ENCODE data around the gene NRCAM. TPM values are rescaled to one million over a fixed set of nuclear protein-coding genes. Genes with fewer than 3 reads are reported as not detected.

The NRCAM gene
- total RNA-seq, 1 donor from 2014 or later = 0.53 TPM

DNA sequence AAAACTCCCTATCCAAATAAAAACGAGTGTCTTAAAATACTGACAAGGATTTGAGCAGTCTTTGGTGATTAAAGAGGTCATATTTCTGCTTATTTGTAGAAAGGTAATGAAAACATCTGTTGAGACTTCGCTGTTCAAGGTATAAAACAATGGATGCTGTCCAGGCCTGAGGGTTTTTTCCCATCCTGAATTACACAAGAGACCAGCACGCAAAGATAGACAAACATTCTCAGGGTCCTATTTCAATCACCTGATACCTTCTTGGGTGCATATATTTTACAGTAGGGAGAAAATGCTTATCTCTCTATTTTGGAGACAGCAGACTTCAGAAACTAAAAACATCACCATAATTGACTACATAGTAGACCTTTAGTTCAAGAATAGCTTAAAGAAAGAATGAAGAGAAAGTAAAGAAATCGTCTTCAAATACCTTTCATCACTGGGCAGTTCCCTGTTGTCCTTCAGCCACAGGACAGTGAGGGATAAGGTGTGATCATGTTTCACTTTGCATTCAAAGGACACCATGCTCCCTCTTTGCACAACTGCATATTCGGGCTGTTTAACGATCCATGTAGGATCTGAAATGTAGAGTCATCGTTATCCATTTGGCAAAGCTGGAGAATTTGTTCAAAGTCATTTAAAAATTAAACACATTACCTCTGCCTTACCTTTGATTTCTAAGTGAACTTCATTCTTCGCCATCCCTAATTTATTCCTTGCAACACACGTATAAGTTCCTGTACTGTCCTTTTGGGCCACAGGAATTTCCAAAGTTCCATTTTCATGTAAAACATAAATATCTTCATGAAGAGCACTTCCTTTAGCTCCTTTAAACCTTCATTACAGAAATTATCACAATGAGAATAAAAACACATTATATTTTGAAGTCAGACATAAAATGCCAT lies 262.4 kb downstream of the NRCAM start:
- DNase-seq (ENCODE audit: low spot score in 2 of 2) = no peak
- Histone ChIP-seq H3K4me3 (no peak overlapping the region), H3K36me3 (no peaks in the 10 kb centered on the region), H3K9me3 (no peaks in the 10 kb centered on the region), H3K27ac (no peak overlapping the region), H3K4me1 (no peaks in the 10 kb centered on the region), H3K27me3 (no peaks in the 10 kb centered on the region)
- TF ChIP-seq, protein P1, sequence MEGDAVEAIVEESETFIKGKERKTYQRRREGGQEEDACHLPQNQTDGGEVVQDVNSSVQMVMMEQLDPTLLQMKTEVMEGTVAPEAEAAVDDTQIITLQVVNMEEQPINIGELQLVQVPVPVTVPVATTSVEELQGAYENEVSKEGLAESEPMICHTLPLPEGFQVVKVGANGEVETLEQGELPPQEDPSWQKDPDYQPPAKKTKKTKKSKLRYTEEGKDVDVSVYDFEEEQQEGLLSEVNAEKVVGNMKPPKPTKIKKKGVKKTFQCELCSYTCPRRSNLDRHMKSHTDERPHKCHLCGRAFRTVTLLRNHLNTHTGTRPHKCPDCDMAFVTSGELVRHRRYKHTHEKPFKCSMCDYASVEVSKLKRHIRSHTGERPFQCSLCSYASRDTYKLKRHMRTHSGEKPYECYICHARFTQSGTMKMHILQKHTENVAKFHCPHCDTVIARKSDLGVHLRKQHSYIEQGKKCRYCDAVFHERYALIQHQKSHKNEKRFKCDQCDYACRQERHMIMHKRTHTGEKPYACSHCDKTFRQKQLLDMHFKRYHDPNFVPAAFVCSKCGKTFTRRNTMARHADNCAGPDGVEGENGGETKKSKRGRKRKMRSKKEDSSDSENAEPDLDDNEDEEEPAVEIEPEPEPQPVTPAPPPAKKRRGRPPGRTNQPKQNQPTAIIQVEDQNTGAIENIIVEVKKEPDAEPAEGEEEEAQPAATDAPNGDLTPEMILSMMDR (IDR thresholded peaks at IDR 0.05) = no peak
- intact Hi-C loops (cut with DNase I) = no loop called here

DNA sequence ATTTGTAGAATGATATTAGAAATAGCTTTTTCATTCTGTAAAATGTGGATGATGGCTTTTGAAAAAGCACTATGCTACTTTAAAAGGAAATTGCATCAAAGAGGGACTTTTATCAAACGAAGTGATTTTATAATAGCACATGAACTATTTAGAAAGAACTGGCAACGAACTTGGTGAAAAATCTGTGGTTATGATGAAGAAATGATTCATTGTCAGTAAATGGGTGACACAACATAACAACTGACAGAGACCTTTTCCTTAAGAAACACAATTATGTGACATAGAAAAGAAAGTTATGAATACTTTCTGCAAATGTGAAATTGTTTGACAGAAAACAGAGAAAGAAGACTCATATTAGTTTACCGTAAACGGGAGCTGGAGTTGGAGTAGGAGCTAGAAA lies 265.3 kb downstream of the NRCAM start:
- Histone ChIP-seq H3K9me3 (no peaks in the 10 kb centered on the region), H3K36me3 (no peaks in the 10 kb centered on the region), H3K4me3 (no peak overlapping the region), H3K27me3 (no peaks in the 10 kb centered on the region), H3K27ac (no peak overlapping the region), H3K4me1 (no peaks in the 10 kb centered on the region)
- TF ChIP-seq, protein P1 (IDR thresholded peaks at IDR 0.05) = no peak
- no peak for DNase-seq (ENCODE audit: low spot score in 2 of 2)
- intact Hi-C loops (cut with DNase I) = no loop called here

DNA sequence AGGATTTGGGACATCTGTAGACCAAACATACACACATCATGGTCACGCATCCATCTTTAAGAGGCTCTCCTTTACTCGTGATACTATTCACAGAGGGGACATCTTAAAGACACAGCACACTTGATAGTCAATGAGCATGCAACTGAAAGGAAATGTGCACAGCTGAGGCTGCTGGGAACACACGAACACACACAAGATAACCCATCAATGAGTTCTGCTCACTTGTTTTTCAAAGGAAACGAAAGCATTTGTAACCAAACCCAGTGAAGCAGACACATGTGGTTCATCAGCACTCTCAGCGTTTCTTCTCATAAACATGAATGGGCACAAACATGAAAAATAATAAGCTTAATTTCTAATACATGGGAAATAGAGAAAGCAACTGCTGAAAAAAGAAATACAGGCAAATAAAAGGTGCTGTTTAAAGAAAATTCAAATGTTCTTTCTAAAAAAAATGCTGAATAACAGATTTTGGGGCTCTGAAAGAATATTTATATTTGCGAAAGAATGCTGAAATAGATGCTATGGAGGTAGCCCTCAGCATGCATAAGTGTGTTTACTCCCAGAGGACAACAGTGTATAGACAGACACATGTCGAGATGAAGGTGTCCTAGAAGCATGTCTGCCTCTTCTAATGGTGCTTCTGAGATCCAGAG lies 266.4 kb downstream of the NRCAM start:
- no peaks in the 10 kb centered on the region for H3K27me3 ChIP-seq
- H3K36me3 ChIP-seq = no peaks in the 10 kb centered on the region
- H3K4me3 ChIP-seq = no peak overlapping the region
- TF ChIP-seq, protein P1 (IDR thresholded peaks at IDR 0.05) = no peak
- intact Hi-C loops (cut with DNase I) = no loop called here
- no peaks in the 10 kb centered on the region for H3K9me3 ChIP-seq
- H3K4me1 ChIP-seq = no peaks in the 10 kb centered on the region
- no peak for DNase-seq (ENCODE audit: low spot score in 2 of 2)
- H3K27ac ChIP-seq = no peak overlapping the region

DNA sequence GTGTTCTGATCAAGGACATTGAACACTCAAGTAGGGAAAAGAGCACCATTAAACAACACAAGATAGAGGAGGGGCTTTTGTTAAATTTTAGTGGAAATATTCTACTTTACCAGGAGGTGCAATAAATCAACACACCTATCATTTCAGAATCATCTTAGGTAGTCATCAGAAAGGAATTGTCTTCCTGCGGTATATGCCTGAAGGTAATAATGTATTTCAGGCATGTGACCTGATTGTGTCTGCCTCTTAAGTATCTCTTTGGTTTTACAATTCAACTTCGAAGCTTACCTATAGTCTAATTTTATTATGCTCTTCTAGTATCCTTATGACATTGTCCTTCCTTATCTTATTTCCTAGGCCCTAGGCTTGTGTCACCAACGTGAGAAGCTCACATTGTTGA lies 267.5 kb downstream of the NRCAM start:
- no peaks in the 10 kb centered on the region for H3K27me3 ChIP-seq
- intact Hi-C loops (cut with DNase I) = no loop called here
- no peak for DNase-seq (ENCODE audit: low spot score in 2 of 2)
- H3K9me3 ChIP-seq = no peaks in the 10 kb centered on the region
- TF ChIP-seq, protein P1 (IDR thresholded peaks at IDR 0.05) = no peak
- no peaks in the 10 kb centered on the region for H3K4me1 ChIP-seq
- no peak overlapping the region for H3K4me3 ChIP-seq
- no peak overlapping the region for H3K27ac ChIP-seq
- H3K36me3 ChIP-seq = no peaks in the 10 kb centered on the region

DNA sequence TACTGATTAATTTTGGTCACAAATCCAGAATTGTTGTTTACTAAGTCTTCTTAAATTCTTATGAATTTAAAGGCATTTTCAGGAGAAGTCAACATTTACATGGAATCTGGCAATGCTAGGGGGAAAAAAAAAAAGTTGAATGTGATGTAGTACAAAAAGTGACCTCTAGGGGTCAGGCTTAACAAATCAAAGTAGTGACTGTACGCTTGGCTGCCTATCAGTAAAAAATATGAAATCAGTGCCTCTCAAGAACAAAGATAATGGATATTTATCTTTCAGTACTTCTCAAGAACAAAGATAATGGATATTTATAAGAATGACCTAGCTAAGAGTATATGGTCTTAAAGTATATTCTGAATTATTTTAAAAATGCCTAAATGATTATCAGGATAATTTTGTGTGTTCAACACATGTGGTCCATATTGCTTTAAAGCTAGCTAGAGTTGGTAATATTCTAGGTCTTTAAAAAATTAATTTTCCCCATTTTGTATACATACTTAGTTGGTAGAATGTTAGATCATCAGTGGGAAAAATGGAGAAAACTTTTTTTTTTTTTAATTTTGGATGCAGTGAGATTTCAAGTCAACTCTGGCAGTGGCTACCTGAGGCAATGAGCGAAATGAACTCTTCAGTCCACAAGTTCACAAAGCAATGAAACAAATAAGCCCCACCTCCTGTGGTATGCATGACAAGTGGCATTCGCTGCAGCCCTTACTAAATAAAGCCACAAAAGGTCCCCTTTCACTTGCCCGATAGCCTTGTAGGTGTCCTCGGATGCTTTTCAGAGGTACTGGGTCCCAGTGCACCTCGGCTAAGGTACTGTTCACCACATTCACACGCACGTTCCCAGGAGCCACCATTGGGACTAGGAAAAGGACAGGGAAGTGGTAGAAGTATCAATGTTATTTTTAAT lies 274.9 kb downstream of the NRCAM start:
- Histone ChIP-seq H3K36me3 (no peaks in the 10 kb centered on the region), H3K4me3 (no peak overlapping the region), H3K9me3 (no peaks in the 10 kb centered on the region), H3K27me3 (no peaks in the 10 kb centered on the region), H3K27ac (no peak overlapping the region), H3K4me1 (no peaks in the 10 kb centered on the region)
- intact Hi-C loops (cut with DNase I) = loop anchor here (5.0 kb wide), 1 partner anchor 316 kb away; no protein-coding TSS in a partner anchor
- TF ChIP-seq, protein P1 (IDR thresholded peaks at IDR 0.05) = peak; percentile 17 to 70 (median 65)
- no peak for DNase-seq (ENCODE audit: low spot score in 2 of 2)

Data from ascending aorta (tissue), 2 donors.